GM12878 (cell line): Measurements from ENCODE around the gene SLC25A42. TPM values are rescaled to one million over a fixed set of nuclear protein-coding genes. Genes with fewer than 3 reads are reported as not detected.

Source experiments
- ATAC-seq: fragments of 200-7000 bp; cut with Tn5 transposase; 3 replicates; pipeline ENCODE4 v1.9.1; 2020; ENCODE audit warnings: mild to moderate bottlenecking, moderate library complexity
- BruUV-seq: library from RNA; stranded (reverse); fragments of 400-500 nt; replicated peaks from 2 replicates; lab custom pipeline; 2021; lab: Mats Ljungman, UMichigan
- CTCF ChIA-PET: fragments of 300-600 bp; sonication (Branson Sonifier 250); formaldehyde crosslinking; extraction: SDS; loops from one replicate; lab custom pipeline; 2021; ENCODE audit warnings: inconsistent platforms; lab: Yijun Ruan, JAX
- POLR2A ChIA-PET: fragments of 350-600 bp; formaldehyde crosslinking; extraction: SDS; loops from one replicate; lab custom pipeline; 2021; ENCODE audit warnings: inconsistent platforms; lab: Charles Lee
- RAD21 ChIA-PET: fragments of 300-600 bp; sonication (Branson Sonifier 250); formaldehyde crosslinking; loops from one replicate; lab custom pipeline; 2023; ENCODE audit warnings: antibody characterized with exemption; ENCODE audit not compliant: unreplicated experiment; lab: Charles Lee
- SMC1A ChIA-PET: fragments of 300-600 bp; sonication (Branson Sonifier 250); formaldehyde crosslinking; loops from one replicate; lab custom pipeline; 2023; ENCODE audit not compliant: unreplicated experiment, uncharacterized antibody; lab: Charles Lee
- DNase-seq: peaks from one replicate; pipeline ENCODE4 v3.0.0-alpha.2; 2011; ENCODE audit warnings: low read depth, low spot score
- FAIRE-seq: peaks from 3 replicates; lab custom pipeline; 2011; peaks lifted over from hg19 to GRCh38; lab: Jason Lieb, UNC
- H2AFZ ChIP-seq: 2 replicates; pipeline ENCODE4 v1.6.0; 2011; ENCODE audit warnings: low read depth, low read length, control low read depth; ENCODE audit not compliant: control insufficient read depth
- H3K27ac ChIP-seq: 2 replicates; pipeline ENCODE4 v1.5.1; 2011; ENCODE audit warnings: control low read depth; ENCODE audit not compliant: control insufficient read depth, insufficient read depth
- H3K27me3 ChIP-seq, 2 experiments: replicated peaks in 1 of 2; 2 replicates each; pipeline versions ENCODE4 v1.6.0 to v1.6.1; 2011; ENCODE audit warnings: low read length in 1 of 2; ENCODE audit not compliant: control insufficient read depth in 2 of 2, insufficient read depth in 2 of 2
- H3K36me3 ChIP-seq, 2 experiments: 2 replicates each; pipeline ENCODE4 v1.5.1; 2011; ENCODE audit warnings: low read length in 1 of 2; ENCODE audit not compliant: control insufficient read depth in 2 of 2, insufficient read depth in 2 of 2
- H3K4me1 ChIP-seq: 2 replicates; pipeline ENCODE4 v1.6.1; 2011; ENCODE audit warnings: mild to moderate bottlenecking, low read length, moderate library complexity, mixed read lengths; ENCODE audit not compliant: control insufficient read depth, insufficient read depth
- H3K4me2 ChIP-seq: 2 replicates; pipeline ENCODE4 v1.6.0; 2011; ENCODE audit warnings: control low read depth; ENCODE audit not compliant: control insufficient read depth, insufficient read depth
- H3K4me3 ChIP-seq: fragments of 200-600 bp; sonication (generic); 2 replicates; pipeline ENCODE4 v1.5.1; 2016
- H3K79me2 ChIP-seq: 2 replicates; pipeline ENCODE4 v1.6.0; 2011; ENCODE audit warnings: low read length; ENCODE audit not compliant: control insufficient read depth, insufficient read depth
- H3K9ac ChIP-seq: 2 replicates; pipeline ENCODE4 v1.8.0; 2011; ENCODE audit warnings: low read length, control low read depth, mixed read lengths; ENCODE audit not compliant: control insufficient read depth, insufficient read depth
- H3K9me3 ChIP-seq: replicated peaks from 3 replicates; pipeline ENCODE4 v1.5.1; 2011; ENCODE audit warnings: mild to moderate bottlenecking, low read length; ENCODE audit not compliant: control insufficient read depth, insufficient read depth
- H4K20me1 ChIP-seq: 2 replicates; pipeline ENCODE4 v1.6.0; 2011; ENCODE audit not compliant: control insufficient read depth, insufficient read depth
- ATF7 ChIP-seq: fragments of 450-650 bp; IDR thresholded peaks from 2 replicates; pipeline ENCODE4 v1.6.1; 2016; ENCODE audit warnings: low read depth, mild to moderate bottlenecking
- BRCA1 ChIP-seq: IDR thresholded peaks from 2 replicates; pipeline ENCODE4 v1.6.1; 2011; ENCODE audit warnings: low read depth, low read length, improper control_type of control experiment
- CEBPB ChIP-seq, 2 experiments: fragments of 150-350 bp in 1 of 2; IDR thresholded peaks; 2 replicates each; pipeline ENCODE4 v1.6.1; 2012 to 2014; ENCODE audit warnings: low read depth in 2 of 2, low read length in 2 of 2, borderline replicate concordance in 1 of 2, inconsistent platforms in 1 of 2
- CREM ChIP-seq: IDR thresholded peaks from 2 replicates; pipeline ENCODE4 v1.6.1; 2014; ENCODE audit warnings: antibody characterized with exemption, low read depth
- EED ChIP-seq: sonication (generic); IDR thresholded peaks from 2 replicates; pipeline ENCODE4 v1.6.1; 2016; ENCODE audit warnings: antibody characterized with exemption, low read depth
- FOS ChIP-seq: IDR thresholded peaks from 3 replicates; pipeline ENCODE4 v1.6.1; 2011; ENCODE audit warnings: borderline replicate concordance; ENCODE audit not compliant: insufficient read length; ENCODE audit errors: extremely low read depth
- HDGF ChIP-seq: fragments of 450-650 bp; IDR thresholded peaks from 2 replicates; pipeline ENCODE4 v1.6.1; 2016; ENCODE audit warnings: antibody characterized with exemption
- IRF4 ChIP-seq: IDR thresholded peaks from 2 replicates; pipeline ENCODE4 v1.6.1; 2011; ENCODE audit warnings: low read depth, low read length
- LARP7 ChIP-seq: fragments of 450-650 bp; IDR thresholded peaks from 2 replicates; pipeline ENCODE4 v1.6.1; 2017; ENCODE audit warnings: mild to moderate bottlenecking
- MTA2 ChIP-seq: fragments of 450-650 bp; IDR thresholded peaks from 2 replicates; pipeline ENCODE4 v1.6.1; 2016; ENCODE audit warnings: low read depth, mild to moderate bottlenecking, moderate library complexity
- NR2F1 ChIP-seq: fragments of 450-650 bp; conservative IDR thresholded peaks from 2 replicates; pipeline ENCODE4 v1.6.1; 2017; ENCODE audit warnings: mild to moderate bottlenecking
- POLR2A ChIP-seq: IDR thresholded peaks from 2 replicates; pipeline ENCODE4 v1.6.1; 2011; ENCODE audit warnings: low read depth, mild to moderate bottlenecking, low read length
- POLR2AphosphoS5 ChIP-seq: IDR thresholded peaks from 2 replicates; pipeline ENCODE4 v1.6.1; 2011; ENCODE audit warnings: mild to moderate bottlenecking, low read length, inconsistent platforms
- REST ChIP-seq: IDR thresholded peaks from 2 replicates; pipeline ENCODE4 v1.6.1; 2012; ENCODE audit warnings: mild to moderate bottlenecking, low read depth, low read length
- SIN3A ChIP-seq: IDR thresholded peaks from 2 replicates; pipeline ENCODE4 v1.6.1; 2012; ENCODE audit warnings: low read depth, low read length, improper control_type of control experiment
- SMARCA5 ChIP-seq: fragments of 450-650 bp; IDR thresholded peaks from 2 replicates; pipeline ENCODE4 v1.6.1; 2017; ENCODE audit warnings: mild to moderate bottlenecking
- TCF3 ChIP-seq: IDR thresholded peaks from 2 replicates; pipeline ENCODE4 v1.6.1; 2012; ENCODE audit warnings: low read depth, mild to moderate bottlenecking, low read length, borderline replicate concordance; ENCODE audit not compliant: insufficient read depth
- TCF7 ChIP-seq: IDR thresholded peaks from 2 replicates; pipeline ENCODE4 v1.6.1; 2014; ENCODE audit warnings: antibody characterized with exemption, borderline replicate concordance
- WGBS: methylation state at CpG from one replicate; pipeline ENCODE4 v1.1.6; 2016; ENCODE audit warnings: low lambda C conversion rate; ENCODE audit not compliant: insufficient replicate concordance, insufficient coverage; ENCODE audit errors: missing lambda C conversion rate; 5-methylcytosine and 5-hydroxymethylcytosine counted together
- in situ Hi-C: fragments of 300-500 bp; cut with MboI; formaldehyde crosslinking; loops from 9 replicates; pipeline ENCODE4 v1.14.3; 2018; ENCODE audit warnings: mixed read lengths
- intact Hi-C: fragments of 100-400 bp; cut with micrococcal nuclease; formaldehyde crosslinking; loops from one replicate; pipeline ENCODE4 v1.14.2; 2022; ENCODE audit not compliant: unreplicated experiment
- polyA plus RNA-seq, 11 experiments: library from polyadenylated mRNA; depleted of rRNA in 4 of 11; unstranded in 6 of 11; stranded (reverse) in 5 of 11; fragments of >200 nt; fragmentation: Nextera tagmentation in 4 of 11; fragmentation: Illumina TruSeq in 1 of 11; extraction: Ambion mirVana in 4 of 11; extraction: Trizol in 1 of 11; gene quantifications; 1 replicate in 1 of 11; 2 replicates in 10 of 11; pipeline versions ENCODE4 v1.2.1 to v1.2.3, GENCODE V29; 2011 to 2016; ENCODE audit warnings: inconsistent platforms in 2 of 11, missing spikeins in 2 of 11, low read depth in 1 of 11
- total RNA-seq, 4 experiments: library from RNA; depleted of rRNA in 3 of 4; stranded (reverse); fragments of >200 nt in 3 of 4; fragmentation: Illumina TruSeq in 1 of 4; extraction: Trizol in 1 of 4; gene quantifications; 2 replicates each; pipeline versions ENCODE4 v1.2.1 to v1.2.3, GENCODE V29; 2013 to 2021
- TF ChIP-seq, protein P1 (sequence below): IDR thresholded peaks from 2 replicates; pipeline ENCODE4 v1.6.1; 2011; ENCODE audit warnings: mild to moderate bottlenecking, low read depth, low read length, moderate library complexity; ENCODE audit not compliant: insufficient replicate concordance

The SLC25A42 gene
- total and polyA plus RNA-seq, 10 of the 15 experiments (the other 5 are each of a cell fraction or from before 2014, with no cell fraction given): 0.24 to 19.2 (median 9.6) TPM

DNA sequence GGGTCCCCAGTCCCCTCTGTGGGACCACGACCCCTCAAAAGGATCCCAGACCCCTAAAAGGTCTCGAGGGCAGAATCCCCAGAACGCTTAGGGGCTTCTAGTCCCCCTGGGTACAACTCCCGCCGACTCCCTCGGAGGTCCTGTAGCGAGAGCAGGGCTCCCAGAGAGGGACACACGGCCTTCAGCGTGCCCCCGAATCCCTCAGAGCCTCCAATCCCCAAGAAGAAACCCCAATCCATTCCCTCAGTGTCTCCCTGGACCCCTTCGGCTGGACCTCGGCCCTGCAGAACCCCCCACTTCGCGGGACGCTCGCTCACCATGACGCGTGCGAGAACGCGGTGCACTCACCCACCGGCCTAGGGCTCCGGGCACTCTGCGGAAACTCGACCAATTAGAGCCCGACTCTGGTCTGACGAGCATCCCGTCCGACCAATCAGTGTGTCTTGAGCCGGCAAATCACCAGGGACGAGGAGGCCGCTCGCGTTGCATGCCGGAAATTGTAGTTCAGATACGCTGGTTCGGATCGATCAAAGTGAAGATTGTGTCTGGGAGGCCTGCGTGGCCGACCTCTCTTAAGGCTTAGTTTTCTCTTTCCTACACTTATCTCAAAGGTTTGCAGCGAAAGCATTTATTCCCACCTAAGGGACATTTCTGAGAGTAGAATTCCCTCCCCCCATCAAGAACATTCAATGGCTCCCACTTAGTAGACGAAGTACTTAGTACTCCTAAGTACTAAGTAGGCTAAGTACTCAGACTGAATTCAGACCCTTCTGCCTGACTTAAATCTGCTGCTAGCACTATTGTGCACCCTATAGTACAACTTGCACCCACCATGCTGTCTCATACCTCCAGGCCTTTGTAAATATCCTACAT lies 74.6 kb downstream of the SLC25A42 start, which contains the start of gene TMEM161A:
TMEM161A (minus strand) TSS at position 370 of the 873 bp plus-strand sequence; CDS start at position 320, 50 bp downstream.
- Histone ChIP-seq H3K4me2 (peak within 1 kb of the TSS; percentile 98), H3K36me3 (no peaks in the 10 kb centered on the region), H3K79me2 (peaks cover 9% of the 10 kb centered on the region), H3K27ac (peak within 1 kb of the TSS; percentile 76), H3K9me3 (no peaks in the 10 kb centered on the region; the same call in 2 of the 3 replicates), H4K20me1 (no peaks in the 10 kb centered on the region), H3K4me1 (peaks cover 6% of the 10 kb centered on the region; the same call in 1 of the 2 replicates), H3K9ac (peak within 1 kb of the TSS; percentile 98), H3K4me3 (peak within 1 kb of the TSS; percentile 77), H2AFZ (peak within 1 kb of the TSS; percentile 99), H3K27me3 (no peaks in the 10 kb centered on the region)
- FAIRE-seq (peak; percentile 96), ATAC-seq (peak; percentile 100), DNase-seq (peak; percentile 98)
- intact Hi-C loops: no loop called here
- no TSS peak for BruUV-seq
- ChIA-PET RAD21 (interaction anchor here (1.1 kb wide), 1 partner anchor 36 kb away, joined by 3 read pairs; no protein-coding TSS in a partner anchor), POLR2A (interaction anchor here (0.6 kb wide), 1 partner anchor 497 kb away, joined by 3 read pairs; no protein-coding TSS in a partner anchor), SMC1A (interaction anchor here (1.0 to 1.4 kb wide), 2 partner anchors 84 to 85 kb away, joined by 3 read pairs; no protein-coding TSS in a partner anchor), CTCF (interaction anchor here (0.9 to 6.8 kb wide), 9 partner anchors 14 to 85 kb away, joined by 3 to 76 read pairs (median 6); partner anchors contain the start of gene MEF2B)
- 3% methylated on average over 36 of the region's 42 CpGs for WGBS
- in situ Hi-C loops: no loop called here
- TF ChIP-seq IRF4 (no peak), CREM (peak; percentile 81), TCF7 (no peak), HDGF (peak; percentile 58; the same call in 1 of the 2 replicates), MTA2 (no peak), FOS (peak; percentile 94), POLR2A (peak; percentile 90), CEBPB (IDR thresholded peaks at IDR 0.05; ENCODE audit: borderline replicate concordance in 1 of 2, low read depth in 2 of 2, low read length in 2 of 2) (no peak), ATF7 (peak; percentile 32; the same call in 1 of the 2 replicates), EED (no peak), POLR2AphosphoS5 (peak; percentile 79), BRCA1 (no peak), SIN3A (no peak; the same call in 1 of the 2 replicates), NR2F1 (peak; percentile 12; the same call in 1 of the 2 replicates), REST (no peak), SMARCA5 (0 out of 2 replicates have a peak, but pooled peaks have one; percentile 12), TCF3 (no peak), LARP7 (peak; percentile 55)
- TF ChIP-seq, protein P1, sequence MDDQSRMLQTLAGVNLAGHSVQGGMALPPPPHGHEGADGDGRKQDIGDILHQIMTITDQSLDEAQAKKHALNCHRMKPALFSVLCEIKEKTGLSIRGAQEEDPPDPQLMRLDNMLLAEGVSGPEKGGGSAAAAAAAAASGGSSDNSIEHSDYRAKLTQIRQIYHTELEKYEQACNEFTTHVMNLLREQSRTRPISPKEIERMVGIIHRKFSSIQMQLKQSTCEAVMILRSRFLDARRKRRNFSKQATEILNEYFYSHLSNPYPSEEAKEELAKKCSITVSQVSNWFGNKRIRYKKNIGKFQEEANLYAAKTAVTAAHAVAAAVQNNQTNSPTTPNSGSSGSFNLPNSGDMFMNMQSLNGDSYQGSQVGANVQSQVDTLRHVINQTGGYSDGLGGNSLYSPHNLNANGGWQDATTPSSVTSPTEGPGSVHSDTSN: peak; percentile 98
